GM18498 (cell line): Measurements from ENCODE around the gene BTG1.
A peak's percentile ranks its signal among the peaks of the same experiment; 100 is the strongest.

Source experiments
- ATAC-seq: cut with Tn5 transposase; IDR thresholded peaks from one replicate; pipeline ENCODE4 v1.9.1; 2021; ENCODE audit warnings: mild to moderate bottlenecking, moderate library complexity; ENCODE audit not compliant: unreplicated experiment

BTG1 gene

GRCh38 chr12:92134638-92135274 is 10.9 kb downstream of the BTG1 start:
- no peak for ATAC-seq

- ATAC-seq, result no peak
Measured at GRCh38 chr12:92133795-92134637, 11.6 kb downstream of the BTG1 start.

GRCh38 chr12:92133171-92133570 is 12.5 kb downstream of the BTG1 start:
- ATAC-seq, result no peak

GRCh38 chr12:92132288-92132687 is 13.4 kb downstream of the BTG1 start:
- ATAC-seq, result no peak

- no peak for ATAC-seq
Measured at GRCh38 chr12:92130999-92131398, 14.6 kb downstream of the BTG1 start.

- ATAC-seq, result no peak
Measured at GRCh38 chr12:92129609-92130008, 16.0 kb downstream of the BTG1 start.

- no peak for ATAC-seq
Measured at GRCh38 chr12:92128612-92129011, 17.0 kb downstream of the BTG1 start.

- ATAC-seq, result no peak
Measured at GRCh38 chr12:92124689-92125029, 21.0 kb downstream of the BTG1 start.

- no peak for ATAC-seq
Measured at GRCh38 chr12:92123780-92124688, 21.6 kb downstream of the BTG1 start.

GRCh38 chr12:92122941-92123779 is 22.5 kb downstream of the BTG1 start:
- no peak for ATAC-seq

- no peak for ATAC-seq
Measured at GRCh38 chr12:92121826-92122225, 23.8 kb downstream of the BTG1 start.

- ATAC-seq, result no peak
Measured at GRCh38 chr12:92118826-92119536, 26.7 kb downstream of the BTG1 start.

- no peak for ATAC-seq
Measured at GRCh38 chr12:92114834-92115233, 30.8 kb downstream of the BTG1 start.

GRCh38 chr12:92111256-92111655 is 34.4 kb downstream of the BTG1 start:
- ATAC-seq, result peak; percentile 76

GRCh38 chr12:92110083-92110640 is 35.5 kb downstream of the BTG1 start:
- ATAC-seq, result no peak

- no peak for ATAC-seq
Measured at GRCh38 chr12:92109613-92110012, 36.0 kb downstream of the BTG1 start.

- ATAC-seq, result no peak
Measured at GRCh38 chr12:92108651-92109050, 37.0 kb downstream of the BTG1 start.

GRCh38 chr12:92107621-92108131 is 38.0 kb downstream of the BTG1 start:
- no peak for ATAC-seq

GRCh38 chr12:92107094-92107493 is 38.6 kb downstream of the BTG1 start:
- ATAC-seq, result no peak
